WTC11 (cell line): ENCODE results near the gene IFT52. TPM values are rescaled to one million over a fixed set of nuclear protein-coding genes. Genes with fewer than 3 reads are reported as not detected.
"Not testable (repeated sequence)": the region's sequence is repeated elsewhere in the genome, so short reads cannot be mapped to it uniquely, and the experiment has no call there.

Experiments
- ATAC-seq: fragments of 200-7000 bp; cut with Tn5 transposase; 2 replicates; pipeline ENCODE4 v1.10.0; 2021; ENCODE audit warnings: mild to moderate bottlenecking, moderate library complexity
- CTCF ChIA-PET: fragments of 300-600 bp; sonication (Branson Sonifier 250); formaldehyde crosslinking; loops from one replicate; lab custom pipeline; 2021; ENCODE audit warnings: antibody characterized with exemption; lab: Charles Lee
- POLR2A ChIA-PET: fragments of 350-600 bp; sonication (Branson Sonifier 250); formaldehyde crosslinking; loops from one replicate; lab custom pipeline; 2021; ENCODE audit warnings: antibody characterized with exemption; lab: Charles Lee
- DNase-seq: peaks from one replicate; pipeline ENCODE4 v3.0.0; 2021; ENCODE audit warnings: low spot score
- H3K27ac Mint-ChIP-seq: 2 replicates; pipeline ENCODE4 v1.8.0; 2021; ENCODE audit warnings: mixed read lengths
- H3K27me3 Mint-ChIP-seq: 2 replicates; pipeline ENCODE4 v1.8.0; 2021; ENCODE audit warnings: low read depth, mild to moderate bottlenecking, moderate library complexity, mixed read lengths
- H3K36me3 Mint-ChIP-seq: 2 replicates; pipeline ENCODE4 v1.8.0; 2021; ENCODE audit warnings: mixed read lengths
- H3K4me1 Mint-ChIP-seq: 2 replicates; pipeline ENCODE4 v1.8.0; 2022; ENCODE audit warnings: mixed read lengths
- H3K4me3 Mint-ChIP-seq: 2 replicates; pipeline ENCODE4 v1.8.0; 2021; ENCODE audit warnings: mild to moderate bottlenecking, moderate library complexity, mixed read lengths
- H3K9me3 Mint-ChIP-seq: 2 replicates; pipeline ENCODE4 v1.8.0; 2021; ENCODE audit warnings: mixed read lengths
- CBFB ChIP-seq: sonication (generic); formaldehyde crosslinking; IDR thresholded peaks from 2 replicates; pipeline ENCODE4 v1.8.1; 2022; ENCODE audit warnings: mild to moderate bottlenecking, low read depth, missing genetic modification reagents
- CREM ChIP-seq: sonication (generic); formaldehyde crosslinking; IDR thresholded peaks from 2 replicates; pipeline ENCODE4 v1.8.1; 2022; ENCODE audit warnings: mild to moderate bottlenecking, missing genetic modification reagents, moderate library complexity
- ETV6 ChIP-seq: sonication (generic); formaldehyde crosslinking; IDR thresholded peaks from 2 replicates; pipeline ENCODE4 v1.8.1; 2022; ENCODE audit warnings: mild to moderate bottlenecking, missing genetic modification reagents
- FOXJ3 ChIP-seq: sonication (generic); formaldehyde crosslinking; IDR thresholded peaks from 2 replicates; pipeline ENCODE4 v1.9.0; 2021; ENCODE audit warnings: missing genetic modification reagents, mild to moderate bottlenecking, borderline replicate concordance
- GABPB1 ChIP-seq: sonication (generic); formaldehyde crosslinking; IDR thresholded peaks from 2 replicates; pipeline ENCODE4 v1.8.1; 2023; ENCODE audit warnings: mild to moderate bottlenecking, missing genetic modification reagents
- GTF2I ChIP-seq: fragments of 250-450 bp; sonication (Bioruptor Pico); conservative IDR thresholded peaks from 2 replicates; pipeline ENCODE4 v1.4.0; 2021; ENCODE audit warnings: mild to moderate bottlenecking
- JAZF1 ChIP-seq: fragments of 250-450 bp; sonication (Bioruptor Pico); IDR thresholded peaks from 2 replicates; pipeline ENCODE4 v1.9.0; 2021; ENCODE audit warnings: moderate library complexity, mild to moderate bottlenecking, inconsistent platforms
- JUN ChIP-seq: sonication (generic); formaldehyde crosslinking; IDR thresholded peaks from 2 replicates; pipeline ENCODE4 v1.8.0; 2023; ENCODE audit warnings: mild to moderate bottlenecking, missing genetic modification reagents
- RELA ChIP-seq: sonication (generic); formaldehyde crosslinking; IDR thresholded peaks from 2 replicates; pipeline ENCODE4 v1.8.1; 2022; ENCODE audit warnings: missing genetic modification reagents, mild to moderate bottlenecking, borderline replicate concordance
- SOX15 ChIP-seq: fragments of 250-450 bp; sonication (Bioruptor Pico); IDR thresholded peaks from 2 replicates; pipeline ENCODE4 v1.9.0; 2021; ENCODE audit warnings: mild to moderate bottlenecking
- ZNF121 ChIP-seq: sonication (generic); formaldehyde crosslinking; IDR thresholded peaks from 2 replicates; pipeline ENCODE4 v1.8.0; 2023; ENCODE audit warnings: missing genetic modification reagents
- ZNF219 ChIP-seq: sonication (generic); formaldehyde crosslinking; IDR thresholded peaks from 2 replicates; pipeline ENCODE4 v1.8.0; 2023; ENCODE audit warnings: missing genetic modification reagents, mild to moderate bottlenecking, borderline replicate concordance
- ZNF263 ChIP-seq: sonication (generic); formaldehyde crosslinking; IDR thresholded peaks from 2 replicates; pipeline ENCODE4 v1.8.1; 2022; ENCODE audit warnings: low read depth, mild to moderate bottlenecking, moderate library complexity, missing genetic modification reagents
- ZNF423 ChIP-seq: fragments of 250-450 bp; sonication (Bioruptor Pico); IDR thresholded peaks from 2 replicates; pipeline ENCODE4 v2.1.2; 2022; ENCODE audit warnings: mild to moderate bottlenecking, moderate library complexity
- total RNA-seq: library from RNA; stranded (reverse); gene quantifications from 3 replicates; pipeline ENCODE4 v1.2.3, GENCODE V29; 2021
- TF ChIP-seq, protein P1 (sequence below): sonication (generic); formaldehyde crosslinking; IDR thresholded peaks from 2 replicates; pipeline ENCODE4 v1.8.1; 2022; ENCODE audit warnings: low read depth, missing genetic modification reagents, borderline replicate concordance
- TF ChIP-seq, protein P2 (sequence below): sonication (generic); formaldehyde crosslinking; IDR thresholded peaks from 2 replicates; pipeline ENCODE4 v1.8.1; 2023; ENCODE audit warnings: mild to moderate bottlenecking, missing genetic modification reagents
- TF ChIP-seq, protein P3 (sequence below): sonication (generic); formaldehyde crosslinking; IDR thresholded peaks from 2 replicates; pipeline ENCODE4 v1.8.1; 2022; ENCODE audit warnings: mild to moderate bottlenecking, missing genetic modification reagents, moderate library complexity, borderline replicate concordance
- TF ChIP-seq, protein P4 (sequence below): sonication (generic); formaldehyde crosslinking; IDR thresholded peaks from 2 replicates; pipeline ENCODE4 v1.8.1; 2023; ENCODE audit warnings: mild to moderate bottlenecking, missing genetic modification reagents
- TF ChIP-seq, protein P5 (sequence below): fragments of 250-450 bp; sonication (Bioruptor Pico); IDR thresholded peaks from 2 replicates; pipeline ENCODE4 v2.1.2; 2022; ENCODE audit warnings: mild to moderate bottlenecking, moderate library complexity

The IFT52 gene
- total RNA-seq, 1 experiment from 2014 or later = 27.5 TPM

DNA sequence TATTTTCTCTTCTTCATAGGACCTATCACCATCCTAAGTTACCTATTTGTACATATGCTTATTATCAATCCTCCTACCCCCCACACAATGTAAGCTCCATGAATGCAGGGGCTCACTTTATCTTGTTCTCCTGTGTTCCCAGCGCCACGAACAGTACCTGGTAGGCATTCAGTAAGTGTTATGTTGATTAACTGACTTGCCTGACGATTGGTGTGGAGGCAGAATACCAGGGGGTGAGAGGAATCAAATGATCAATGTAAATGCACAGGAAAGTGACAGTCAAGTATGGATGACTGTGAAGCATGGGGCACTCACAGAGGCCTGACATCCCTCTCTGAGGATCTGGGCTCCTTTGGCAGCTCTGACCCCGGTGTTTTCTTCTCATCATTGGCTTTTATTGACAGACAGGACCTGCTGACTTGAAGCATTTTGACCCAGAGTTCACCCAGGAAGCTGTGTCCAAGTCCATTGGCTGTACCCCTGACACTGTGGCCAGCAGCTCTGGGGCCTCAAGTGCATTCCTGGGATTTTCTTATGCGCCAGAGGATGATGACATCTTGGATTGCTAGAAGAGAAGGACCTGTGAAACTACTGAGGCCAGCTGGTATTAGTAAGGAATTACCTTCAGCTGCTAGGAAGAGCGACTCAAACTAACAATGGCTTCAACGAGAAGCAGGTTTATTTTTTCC, 6.1 kb upstream of the IFT52 start:
- CTCF ChIA-PET = interaction anchor here (1.3 to 1.4 kb wide), 2 partner anchors 13 to 47 kb away, joined by 3 read pairs; no protein-coding TSS in a partner anchor
- Mint-ChIP-seq H3K27ac (no peak overlapping the region), H3K36me3 (no peaks in the 10 kb centered on the region)
- ATAC-seq = peak; percentile 39; the same call in 1 of the 2 replicates
- 0 out of 2 replicates have a peak, but pooled peaks have one; percentile 32 for TF ChIP-seq GABPB1 (CRISPR knock-in tag)
- TF ChIP-seq RELA (CRISPR knock-in tag) = no peak
- TF ChIP-seq, all 79 proteins: peak for 1
- H3K27me3 Mint-ChIP-seq = no peaks in the 10 kb centered on the region
- no peaks in the 10 kb centered on the region for H3K9me3 Mint-ChIP-seq
- no peak for DNase-seq
- POLR2A ChIA-PET = no interaction called here
- no peak overlapping the region for H3K4me3 Mint-ChIP-seq
- peaks cover 12% of the 10 kb centered on the region for H3K4me1 Mint-ChIP-seq

DNA sequence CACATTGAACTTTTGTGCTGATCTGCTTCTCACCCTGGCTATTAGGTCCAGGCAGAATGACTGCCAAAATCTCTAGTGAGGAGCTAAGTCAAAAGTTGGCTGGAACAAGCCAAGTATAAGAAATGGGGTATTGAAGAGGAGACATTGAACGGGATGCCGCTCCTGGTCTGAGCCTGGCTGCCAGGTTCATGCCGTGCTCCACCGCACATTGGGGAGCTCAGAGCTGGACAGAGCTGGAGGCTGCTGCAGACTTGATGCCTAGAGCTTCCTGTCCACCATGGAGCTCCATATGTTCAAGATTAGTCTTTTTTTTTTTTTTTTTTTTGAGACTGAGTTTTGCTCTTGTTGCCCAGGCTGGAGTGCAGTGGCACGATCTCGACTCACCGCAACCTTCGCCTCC, 4.1 kb upstream of the IFT52 start:
- no peak overlapping the region for H3K4me3 Mint-ChIP-seq
- TF ChIP-seq, protein P1, sequence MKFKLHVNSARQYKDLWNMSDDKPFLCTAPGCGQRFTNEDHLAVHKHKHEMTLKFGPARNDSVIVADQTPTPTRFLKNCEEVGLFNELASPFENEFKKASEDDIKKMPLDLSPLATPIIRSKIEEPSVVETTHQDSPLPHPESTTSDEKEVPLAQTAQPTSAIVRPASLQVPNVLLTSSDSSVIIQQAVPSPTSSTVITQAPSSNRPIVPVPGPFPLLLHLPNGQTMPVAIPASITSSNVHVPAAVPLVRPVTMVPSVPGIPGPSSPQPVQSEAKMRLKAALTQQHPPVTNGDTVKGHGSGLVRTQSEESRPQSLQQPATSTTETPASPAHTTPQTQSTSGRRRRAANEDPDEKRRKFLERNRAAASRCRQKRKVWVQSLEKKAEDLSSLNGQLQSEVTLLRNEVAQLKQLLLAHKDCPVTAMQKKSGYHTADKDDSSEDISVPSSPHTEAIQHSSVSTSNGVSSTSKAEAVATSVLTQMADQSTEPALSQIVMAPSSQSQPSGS (CRISPR knock-in tag) = no peak
- TF ChIP-seq, protein P2, sequence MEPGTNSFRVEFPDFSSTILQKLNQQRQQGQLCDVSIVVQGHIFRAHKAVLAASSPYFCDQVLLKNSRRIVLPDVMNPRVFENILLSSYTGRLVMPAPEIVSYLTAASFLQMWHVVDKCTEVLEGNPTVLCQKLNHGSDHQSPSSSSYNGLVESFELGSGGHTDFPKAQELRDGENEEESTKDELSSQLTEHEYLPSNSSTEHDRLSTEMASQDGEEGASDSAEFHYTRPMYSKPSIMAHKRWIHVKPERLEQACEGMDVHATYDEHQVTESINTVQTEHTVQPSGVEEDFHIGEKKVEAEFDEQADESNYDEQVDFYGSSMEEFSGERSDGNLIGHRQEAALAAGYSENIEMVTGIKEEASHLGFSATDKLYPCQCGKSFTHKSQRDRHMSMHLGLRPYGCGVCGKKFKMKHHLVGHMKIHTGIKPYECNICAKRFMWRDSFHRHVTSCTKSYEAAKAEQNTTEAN (CRISPR knock-in tag) = no peak
- TF ChIP-seq ZNF121 (CRISPR knock-in tag) = no peak
- no peak for TF ChIP-seq SOX15 (CRISPR knock-in tag)
- TF ChIP-seq, all 79 proteins: peak for 0
- H3K36me3 Mint-ChIP-seq = no peaks in the 10 kb centered on the region
- ChIA-PET POLR2A (interaction anchor here (0.5 to 0.6 kb wide), 2 partner anchors 27 to 32 kb away, joined by 3 read pairs; no protein-coding TSS in a partner anchor), CTCF (interaction anchor here (0.7 to 0.9 kb wide), 2 partner anchors 49 to 122 kb away, joined by 3 to 4 read pairs; no protein-coding TSS in a partner anchor)
- DNase-seq (no peak), ATAC-seq (no peak)
- no peak overlapping the region for H3K27ac Mint-ChIP-seq
- no peaks in the 10 kb centered on the region for H3K9me3 Mint-ChIP-seq
- peaks cover 20% of the 10 kb centered on the region for H3K4me1 Mint-ChIP-seq
- no peaks in the 10 kb centered on the region for H3K27me3 Mint-ChIP-seq

DNA sequence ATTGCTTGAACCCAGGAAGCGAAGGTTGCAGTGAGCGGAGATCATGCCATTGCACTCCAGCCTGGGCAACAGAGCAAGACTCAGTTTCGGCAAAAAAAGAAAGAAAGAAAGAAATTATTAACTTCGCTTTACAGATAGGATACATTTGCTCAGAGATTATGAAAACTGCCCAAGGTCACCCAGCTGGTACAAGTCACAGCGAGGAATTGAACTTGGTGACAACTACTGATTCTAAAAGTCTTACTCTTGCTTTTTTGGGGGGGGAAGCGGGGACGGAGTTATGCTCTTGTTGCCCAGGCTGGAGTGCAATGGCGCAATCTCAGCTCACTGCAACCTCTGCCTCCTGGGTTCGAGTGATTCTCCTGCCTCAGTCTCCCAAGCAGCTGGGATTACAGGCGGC, 2.2 kb upstream of the IFT52 start:
- H3K27me3 Mint-ChIP-seq, H3K4me3 Mint-ChIP-seq, CTCF ChIA-PET, H3K9me3 Mint-ChIP-seq, POLR2A ChIA-PET, ATAC-seq, DNase-seq, H3K36me3 Mint-ChIP-seq, H3K27ac Mint-ChIP-seq: not testable (repeated sequence)
- H3K4me1 Mint-ChIP-seq = peaks cover 20% of the 10 kb centered on the region

DNA sequence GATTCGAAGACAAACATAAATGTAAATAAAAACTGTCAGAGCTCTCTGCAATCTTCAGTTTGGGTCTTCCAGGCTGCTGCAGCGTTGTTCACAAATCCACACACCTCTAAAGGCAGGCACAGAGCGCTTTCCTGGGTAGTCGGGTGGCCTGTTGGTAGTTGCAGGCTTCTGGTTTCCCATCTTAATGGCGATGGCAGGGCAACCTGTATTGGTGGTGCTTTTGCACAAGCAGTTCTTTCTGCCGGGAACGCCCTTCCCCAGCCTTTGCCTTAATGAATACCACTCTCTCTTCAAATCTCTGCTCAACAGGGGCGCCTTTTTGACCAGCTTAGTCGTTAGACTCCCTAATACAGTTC, 723 bp upstream of the IFT52 start:
- ATAC-seq (peak; percentile 5; the same call in 1 of the 2 replicates), DNase-seq (peak; percentile 19)
- H3K4me3 Mint-ChIP-seq = peak overlapping the region; percentile 92
- peaks cover 8% of the 10 kb centered on the region for H3K4me1 Mint-ChIP-seq
- CTCF ChIA-PET = interaction anchor here (1.4 to 2.5 kb wide), 2 partner anchors 52 to 141 kb away, joined by 11 to 21 read pairs; no protein-coding TSS in a partner anchor
- peak overlapping the region; percentile 97 for H3K27ac Mint-ChIP-seq
- POLR2A ChIA-PET = no interaction called here
- H3K36me3 Mint-ChIP-seq = peaks cover 8% of the 10 kb centered on the region
- H3K9me3 Mint-ChIP-seq = no peaks in the 10 kb centered on the region
- no peaks in the 10 kb centered on the region for H3K27me3 Mint-ChIP-seq
- TF ChIP-seq CBFB (CRISPR knock-in tag) (no peak), JAZF1 (CRISPR knock-in tag) (no peak), ZNF263 (CRISPR knock-in tag) (no peak), JUN (CRISPR knock-in tag) (no peak), ZNF219 (CRISPR knock-in tag) (no peak), ZNF423 (CRISPR knock-in tag) (no peak), FOXJ3 (CRISPR knock-in tag) (no peak), GTF2I (no peak), ETV6 (no peak), CREM (no peak)
- TF ChIP-seq, protein P3, sequence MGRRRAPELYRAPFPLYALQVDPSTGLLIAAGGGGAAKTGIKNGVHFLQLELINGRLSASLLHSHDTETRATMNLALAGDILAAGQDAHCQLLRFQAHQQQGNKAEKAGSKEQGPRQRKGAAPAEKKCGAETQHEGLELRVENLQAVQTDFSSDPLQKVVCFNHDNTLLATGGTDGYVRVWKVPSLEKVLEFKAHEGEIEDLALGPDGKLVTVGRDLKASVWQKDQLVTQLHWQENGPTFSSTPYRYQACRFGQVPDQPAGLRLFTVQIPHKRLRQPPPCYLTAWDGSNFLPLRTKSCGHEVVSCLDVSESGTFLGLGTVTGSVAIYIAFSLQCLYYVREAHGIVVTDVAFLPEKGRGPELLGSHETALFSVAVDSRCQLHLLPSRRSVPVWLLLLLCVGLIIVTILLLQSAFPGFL (CRISPR knock-in tag) = no peak
- TF ChIP-seq, protein P4, sequence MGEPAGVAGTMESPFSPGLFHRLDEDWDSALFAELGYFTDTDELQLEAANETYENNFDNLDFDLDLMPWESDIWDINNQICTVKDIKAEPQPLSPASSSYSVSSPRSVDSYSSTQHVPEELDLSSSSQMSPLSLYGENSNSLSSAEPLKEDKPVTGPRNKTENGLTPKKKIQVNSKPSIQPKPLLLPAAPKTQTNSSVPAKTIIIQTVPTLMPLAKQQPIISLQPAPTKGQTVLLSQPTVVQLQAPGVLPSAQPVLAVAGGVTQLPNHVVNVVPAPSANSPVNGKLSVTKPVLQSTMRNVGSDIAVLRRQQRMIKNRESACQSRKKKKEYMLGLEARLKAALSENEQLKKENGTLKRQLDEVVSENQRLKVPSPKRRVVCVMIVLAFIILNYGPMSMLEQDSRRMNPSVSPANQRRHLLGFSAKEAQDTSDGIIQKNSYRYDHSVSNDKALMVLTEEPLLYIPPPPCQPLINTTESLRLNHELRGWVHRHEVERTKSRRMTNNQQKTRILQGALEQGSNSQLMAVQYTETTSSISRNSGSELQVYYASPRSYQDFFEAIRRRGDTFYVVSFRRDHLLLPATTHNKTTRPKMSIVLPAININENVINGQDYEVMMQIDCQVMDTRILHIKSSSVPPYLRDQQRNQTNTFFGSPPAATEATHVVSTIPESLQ (CRISPR knock-in tag) = no peak
- TF ChIP-seq, protein P5, sequence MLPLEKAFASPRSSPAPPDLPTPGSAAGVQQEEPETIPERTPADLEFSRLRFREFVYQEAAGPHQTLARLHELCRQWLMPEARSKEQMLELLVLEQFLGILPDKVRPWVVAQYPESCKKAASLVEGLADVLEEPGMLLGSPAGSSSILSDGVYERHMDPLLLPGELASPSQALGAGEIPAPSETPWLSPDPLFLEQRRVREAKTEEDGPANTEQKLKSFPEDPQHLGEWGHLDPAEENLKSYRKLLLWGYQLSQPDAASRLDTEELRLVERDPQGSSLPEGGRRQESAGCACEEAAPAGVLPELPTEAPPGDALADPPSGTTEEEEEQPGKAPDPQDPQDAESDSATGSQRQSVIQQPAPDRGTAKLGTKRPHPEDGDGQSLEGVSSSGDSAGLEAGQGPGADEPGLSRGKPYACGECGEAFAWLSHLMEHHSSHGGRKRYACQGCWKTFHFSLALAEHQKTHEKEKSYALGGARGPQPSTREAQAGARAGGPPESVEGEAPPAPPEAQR = no peak
